ENCODE measurements around the gene OR4A15. TPM values are rescaled to one million over a fixed set of nuclear protein-coding genes. Genes with fewer than 3 reads are reported as not detected.

Gene OR4A15
- total RNA-seq (2014; rRNA removed; shearing (Covaris generic)): not detected in 2 replicates

DNA sequence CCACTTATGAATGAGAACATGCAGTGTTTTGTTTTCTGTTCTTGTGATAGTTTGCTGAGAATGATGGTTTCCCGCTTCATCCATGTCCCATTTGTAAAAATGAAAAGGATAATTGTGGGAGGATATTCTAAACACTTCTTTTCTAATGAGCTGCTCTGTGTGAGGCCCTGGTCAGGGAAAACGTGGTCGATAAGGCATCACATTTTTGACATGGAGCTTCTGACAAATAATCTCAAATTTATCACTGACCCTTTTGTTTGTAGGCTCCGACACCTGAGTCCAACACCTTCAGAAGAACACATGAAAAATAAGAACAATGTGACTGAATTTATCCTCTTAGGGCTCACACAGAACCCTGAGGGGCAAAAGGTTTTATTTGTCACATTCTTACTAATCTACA lies at the start of gene OR4A15:
OR4A15 (plus strand) TSS at position 301 of the 400 bp plus-strand sequence; CDS start at position 301, 0 bp downstream.
- no peak for DNase-seq (ENCODE audit: low read depth)

DNA sequence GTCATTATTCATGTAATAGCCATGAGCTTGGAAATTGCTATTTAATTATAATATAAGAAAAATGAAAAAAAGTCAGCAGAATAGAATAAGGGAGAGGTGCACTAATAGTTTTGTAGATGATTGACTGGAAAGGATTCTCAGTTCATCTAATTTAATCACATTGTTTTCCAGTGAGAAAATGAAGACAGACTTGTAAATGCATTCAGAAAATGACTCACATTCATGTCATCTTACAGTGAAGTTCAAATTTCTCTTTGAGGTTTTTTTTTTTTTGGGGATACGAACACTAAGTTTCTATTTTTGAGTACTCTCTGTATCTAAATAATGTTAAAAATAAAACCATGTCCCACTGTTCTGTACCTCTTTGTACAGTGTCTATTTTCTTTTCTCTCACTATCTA lies 43.3 kb upstream of the OR4A15 start:
- DNase-seq (ENCODE audit: low read depth): no peak

DNA sequence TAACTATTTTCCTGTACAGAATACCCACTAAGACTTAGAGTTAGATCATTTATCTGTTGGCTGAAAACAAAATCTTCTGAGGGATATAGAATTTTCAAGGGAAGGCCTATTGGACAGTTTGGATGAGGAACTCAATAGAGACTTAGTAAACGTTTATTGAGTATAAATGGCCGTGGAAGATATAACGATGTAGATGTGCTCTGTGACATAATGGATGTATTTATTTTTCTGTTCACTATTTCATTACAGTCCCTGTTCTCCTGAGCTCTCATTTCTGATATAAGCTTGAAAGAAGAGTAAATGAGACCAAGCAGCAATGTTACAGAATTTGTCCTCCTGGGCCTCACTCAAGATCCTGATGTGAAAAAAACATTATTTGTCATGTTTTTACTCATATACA lies 24.9 kb upstream of the OR4A15 start, which contains the start of gene OR4A16:
OR4A16 (plus strand) TSS at position 301 of the 400 bp plus-strand sequence; CDS start at position 301, 0 bp downstream.
- DNase-seq (ENCODE audit: low read depth): no peak

DNA sequence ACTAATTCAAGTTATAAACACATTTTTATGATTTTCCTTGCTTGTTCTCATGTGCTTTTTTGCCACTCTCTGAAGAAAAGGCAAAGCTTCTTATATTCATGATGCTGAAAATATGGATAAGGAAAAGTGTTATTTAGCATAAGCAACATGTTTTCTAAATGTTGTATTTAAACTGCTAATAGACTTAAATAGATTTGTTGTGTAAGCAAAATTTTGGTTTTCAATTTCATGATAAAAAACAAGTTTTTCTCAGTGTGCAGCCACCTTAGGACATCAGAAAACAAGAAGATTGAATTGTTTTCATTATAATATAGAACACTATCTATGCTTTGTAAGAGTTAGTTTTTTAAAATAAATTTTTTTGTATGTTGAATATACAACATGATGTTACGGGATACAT lies 22.5 kb upstream of the OR4A15 start:
- no peak for DNase-seq (ENCODE audit: low read depth)

DNA sequence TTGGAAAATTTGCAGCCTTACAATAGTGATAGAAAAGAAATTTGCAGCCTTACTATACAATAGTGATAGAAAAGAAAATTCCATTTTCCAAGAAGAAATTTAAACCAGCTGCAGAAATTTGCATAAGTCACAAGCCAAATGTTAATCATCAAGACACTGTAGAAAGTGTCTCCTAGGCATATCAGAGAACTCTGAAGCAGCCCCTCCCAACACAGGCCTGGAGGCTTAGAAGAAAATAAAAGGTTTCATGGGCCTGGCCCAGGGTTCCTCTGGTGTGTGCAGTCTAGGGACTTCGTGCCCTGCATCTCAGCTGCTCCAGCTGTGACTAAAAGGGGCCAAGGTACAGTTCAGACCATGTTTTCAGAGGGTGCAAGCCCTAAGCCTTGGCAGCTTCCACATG lies 18.7 kb upstream of the OR4A15 start:
- DNase-seq (ENCODE audit: low read depth): no peak

DNA sequence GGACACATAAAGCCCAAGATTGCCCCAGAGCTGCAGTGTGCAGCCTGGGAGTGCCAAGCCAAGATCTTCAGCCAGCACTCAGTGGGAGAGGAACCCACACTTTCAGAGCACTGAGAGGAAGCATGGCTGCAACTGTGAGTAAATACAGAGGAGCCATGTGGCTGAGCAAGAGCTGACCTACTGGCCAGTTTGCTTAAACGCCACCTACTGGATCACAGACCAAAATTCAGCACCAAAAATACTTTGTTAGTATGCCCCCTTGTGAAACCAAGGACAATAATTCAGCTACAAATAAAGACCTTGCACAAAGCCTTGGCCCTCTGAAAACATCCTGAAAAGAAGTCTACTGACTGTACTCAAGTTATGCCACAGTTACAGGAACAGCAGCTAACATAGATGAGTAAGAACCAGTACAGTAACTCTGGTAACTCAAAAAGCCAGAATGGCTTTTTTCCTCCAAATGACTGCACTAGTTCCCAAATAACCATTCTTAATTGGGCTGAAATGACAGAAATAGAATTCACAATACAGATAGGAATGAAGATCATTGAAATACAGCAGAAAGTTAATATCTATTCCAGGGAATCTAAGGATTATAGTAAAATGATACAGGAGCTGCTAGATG lies 10.1 kb upstream of the OR4A15 start:
- DNase-seq (ENCODE audit: low read depth): no peak

DNA sequence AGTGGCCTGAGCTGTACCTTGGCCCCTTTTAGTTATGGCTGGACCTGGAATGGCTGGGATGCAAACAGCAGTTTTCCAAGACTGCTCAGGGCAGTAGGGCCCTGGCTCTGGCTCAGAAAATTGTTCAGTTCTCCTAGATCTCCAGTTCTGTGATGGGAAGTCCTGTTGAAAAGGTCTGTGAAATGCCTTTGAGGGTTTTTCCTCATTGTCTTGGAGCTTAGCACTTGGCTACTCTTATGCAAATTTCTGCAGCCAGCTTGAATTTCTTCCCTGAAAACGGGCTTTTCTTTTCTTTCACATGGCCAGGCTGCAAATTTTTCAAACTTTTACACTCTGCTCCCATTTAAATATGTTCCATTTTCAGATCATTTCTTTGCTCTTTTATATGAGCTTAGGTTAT lies 33.2 kb downstream of the OR4A15 start:
- no peak for DNase-seq (ENCODE audit: low read depth)

Other genes with a start within 250 kb of the OR4A15 start
- 0.24 and 0.78 TPM in 2 replicates for gene TRIM48, start 105.8 kb upstream of the OR4A15 start, total RNA-seq (2014; rRNA removed; shearing (Covaris generic))
- not detected in 2 replicates for gene OR4A16, start 24.8 kb upstream of the OR4A15 start, total RNA-seq (2014; rRNA removed; shearing (Covaris generic))
- gene OR4C15, start 186.5 kb downstream of the OR4A15 start, total RNA-seq (2014; rRNA removed; shearing (Covaris generic)): not detected in 2 replicates
- not detected in 2 replicates for gene OR4C16, start 204.2 kb downstream of the OR4A15 start, total RNA-seq (2014; rRNA removed; shearing (Covaris generic))
- not detected in 2 replicates for gene OR4C11, start 239.7 kb downstream of the OR4A15 start, total RNA-seq (2014; rRNA removed; shearing (Covaris generic))